HK-2 (cell line): ENCODE results near the gene TSPAN6.

Source experiments
- DNase-seq: peaks from one replicate; pipeline ENCODE4 v3.0.0-alpha.2; 2018; ENCODE audit not compliant: unreplicated experiment

Gene TSPAN6

GRCh38 chrX:100584611-100585010, 52.0 kb downstream of the TSPAN6 start, which contains the start of gene TNMD:
Gene TNMD (plus strand): TSS chrX:100584936. CDS start chrX:100585019, 83 bp downstream.
- no peak for DNase-seq
